HG02798 (cell line): ENCODE results near the gene IGSF9.

ENCODE experiments used
- ATAC-seq: cut with Tn5 transposase; IDR thresholded peaks from one replicate; pipeline ENCODE4 v1.9.1; 2021; ENCODE audit warnings: mild to moderate bottlenecking; ENCODE audit not compliant: unreplicated experiment, poor library complexity

IGSF9 gene

GRCh38 chr1:159922511-159923202 lies 22.8 kb downstream of the IGSF9 start:
- ATAC-seq, result no peak

- no peak for ATAC-seq
Measured at GRCh38 chr1:159921700-159922504, 23.5 kb downstream of the IGSF9 start.

DNA sequence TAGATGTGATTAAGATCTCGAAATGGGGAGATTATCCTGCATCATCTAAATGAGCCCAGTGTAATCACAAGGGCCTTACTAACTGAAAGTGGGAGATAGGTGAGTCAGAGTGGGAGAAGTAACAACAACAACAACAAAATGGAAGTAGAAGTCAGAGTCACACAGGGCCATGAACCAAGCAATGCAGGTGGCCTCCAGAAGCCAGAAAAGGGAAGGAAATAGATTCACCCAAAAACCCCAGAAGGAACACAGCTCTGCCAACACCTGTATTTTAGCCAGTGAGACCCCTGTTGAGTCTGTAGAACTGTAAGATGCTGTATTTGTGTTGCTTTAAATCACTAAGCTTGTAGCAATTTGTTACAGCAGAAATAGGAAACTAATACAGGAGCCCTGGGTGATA lies 24.2 kb downstream of the IGSF9 start:
- ATAC-seq, result no peak

- ATAC-seq, result no peak
Measured at GRCh38 chr1:159920651-159921050, 24.8 kb downstream of the IGSF9 start.

DNA sequence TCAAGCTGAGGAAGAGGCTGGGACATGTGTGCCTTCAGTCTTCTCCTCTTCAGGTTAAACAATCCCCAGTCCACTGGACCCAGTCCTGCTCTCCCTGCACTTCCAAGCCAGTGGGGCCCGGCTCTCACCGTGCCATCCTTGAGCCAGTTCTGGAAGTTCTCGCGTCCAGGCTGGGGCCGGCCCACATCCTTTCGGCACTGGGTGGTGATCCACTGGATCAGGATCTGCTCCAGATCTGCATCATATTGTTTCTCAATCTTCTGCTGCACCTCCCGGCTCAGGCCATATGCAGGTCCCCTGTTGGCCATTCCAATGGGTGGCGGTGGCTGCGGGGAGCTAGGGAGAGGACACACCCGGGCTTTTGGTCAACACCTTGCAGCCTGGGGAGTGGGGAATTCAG lies 25.2 kb downstream of the IGSF9 start:
- ATAC-seq, result no peak

DNA sequence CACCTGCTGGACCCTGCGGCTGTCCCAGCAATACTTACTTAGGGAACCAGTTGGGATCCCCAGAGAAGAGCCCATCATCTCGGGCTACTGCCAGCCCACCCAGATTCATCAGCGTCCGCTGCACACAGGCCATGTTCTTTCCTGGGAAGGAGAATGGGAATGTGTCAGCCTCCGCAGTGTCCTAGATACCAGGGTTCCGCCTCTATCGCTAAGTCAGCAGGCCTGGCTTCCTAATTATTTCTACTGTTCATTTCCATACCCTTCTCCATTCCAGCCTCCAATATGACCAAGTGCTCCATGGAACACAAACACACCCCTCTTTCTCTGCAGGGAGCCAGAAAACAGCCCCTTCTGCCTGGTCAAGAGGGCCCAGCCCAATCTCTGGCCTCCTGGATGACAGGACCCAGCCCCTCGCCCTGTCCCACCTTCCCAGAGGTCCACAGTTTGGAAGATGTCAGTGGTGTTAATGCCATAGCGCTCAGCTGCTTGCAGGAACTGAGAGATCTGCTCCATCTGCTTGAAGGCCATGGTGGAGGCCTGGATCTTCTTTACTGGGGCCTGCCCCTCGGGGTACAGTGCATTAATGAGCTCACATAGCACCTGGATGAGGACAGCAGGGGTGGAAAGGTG lies 26.1 kb downstream of the IGSF9 start:
- ATAC-seq, result no peak

GRCh38 chr1:159918352-159919200 lies 26.8 kb downstream of the IGSF9 start:
- no peak for ATAC-seq

DNA sequence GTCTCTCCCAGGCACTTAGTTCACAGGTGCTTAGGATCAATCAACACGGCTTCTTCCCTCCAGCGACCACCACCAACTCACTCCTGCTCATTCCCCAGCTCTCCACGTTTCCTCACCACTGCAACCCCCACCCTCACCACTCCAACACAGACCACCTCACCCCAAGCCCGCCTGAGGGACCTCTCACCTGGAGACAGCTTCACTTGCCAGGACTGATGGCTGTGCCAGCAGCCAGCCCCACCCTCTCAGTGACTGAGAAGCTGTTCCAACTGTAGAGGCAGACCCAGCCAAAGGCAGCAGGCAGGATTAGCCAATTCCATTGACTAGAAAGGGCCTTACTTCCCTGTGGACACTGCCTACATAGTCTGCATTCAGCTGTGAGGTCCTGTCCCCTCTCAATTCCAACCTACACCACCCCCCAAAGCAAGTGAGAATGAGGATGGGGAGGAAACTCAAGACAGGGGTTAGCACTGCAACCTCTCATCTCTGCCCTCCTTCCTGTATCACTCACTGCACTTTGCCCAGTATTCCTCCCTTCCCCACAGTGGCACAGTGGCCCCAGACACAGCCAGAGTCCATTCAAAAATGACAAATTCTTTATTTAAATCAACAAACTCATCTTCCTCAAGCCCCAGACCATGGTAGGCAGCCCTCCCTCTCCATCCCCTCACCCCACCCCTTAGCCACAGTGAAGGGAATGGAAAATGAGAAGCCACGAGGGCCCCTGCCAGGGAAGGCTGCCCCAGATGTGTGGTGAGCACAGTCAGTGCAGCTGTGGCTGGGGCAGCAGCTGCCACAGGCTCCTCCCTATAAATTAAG lies 27.7 kb downstream of the IGSF9 start:
- no peak for ATAC-seq

DNA sequence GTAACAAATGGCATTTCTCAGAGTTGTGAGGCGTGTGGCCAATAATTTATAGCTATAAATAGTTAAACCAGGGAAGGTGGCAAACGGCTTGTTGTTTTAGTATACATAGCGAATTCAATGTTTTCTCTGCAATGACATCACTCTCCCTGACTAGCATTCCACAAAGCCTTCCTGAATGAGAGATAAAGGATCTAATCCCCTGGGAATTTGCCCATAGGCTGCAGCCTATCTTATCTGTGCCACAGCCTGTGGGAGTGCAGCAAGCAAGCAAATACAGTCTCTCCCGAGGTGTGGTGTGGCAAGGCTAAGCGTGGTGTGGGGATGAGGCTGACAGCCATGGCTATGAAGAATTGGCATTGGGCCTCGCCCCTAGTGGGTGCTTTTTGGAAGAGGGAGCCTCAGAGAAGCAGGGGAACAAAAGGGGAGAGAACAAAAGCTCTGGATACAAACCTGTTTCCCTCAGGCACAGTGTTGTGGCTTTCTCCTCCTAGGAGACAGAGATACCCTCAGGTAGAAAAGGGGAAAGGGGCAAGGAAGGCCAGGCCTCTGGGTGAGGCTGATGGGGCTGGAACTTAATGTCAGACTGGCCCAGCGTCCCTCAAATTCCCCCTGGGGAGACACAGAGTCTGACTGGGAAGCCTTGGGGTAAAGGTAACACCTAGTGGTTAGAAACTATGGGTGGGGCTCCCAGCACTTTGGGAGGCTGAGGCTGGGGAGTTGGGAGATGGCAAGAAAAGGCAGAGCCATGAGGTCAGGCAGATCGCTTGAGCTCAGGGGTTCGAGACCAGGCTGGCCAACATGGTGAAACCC lies 29.0 kb downstream of the IGSF9 start:
- ATAC-seq, result no peak

- ATAC-seq, result no peak
Measured at GRCh38 chr1:159915571-159916241, 29.7 kb downstream of the IGSF9 start.

DNA sequence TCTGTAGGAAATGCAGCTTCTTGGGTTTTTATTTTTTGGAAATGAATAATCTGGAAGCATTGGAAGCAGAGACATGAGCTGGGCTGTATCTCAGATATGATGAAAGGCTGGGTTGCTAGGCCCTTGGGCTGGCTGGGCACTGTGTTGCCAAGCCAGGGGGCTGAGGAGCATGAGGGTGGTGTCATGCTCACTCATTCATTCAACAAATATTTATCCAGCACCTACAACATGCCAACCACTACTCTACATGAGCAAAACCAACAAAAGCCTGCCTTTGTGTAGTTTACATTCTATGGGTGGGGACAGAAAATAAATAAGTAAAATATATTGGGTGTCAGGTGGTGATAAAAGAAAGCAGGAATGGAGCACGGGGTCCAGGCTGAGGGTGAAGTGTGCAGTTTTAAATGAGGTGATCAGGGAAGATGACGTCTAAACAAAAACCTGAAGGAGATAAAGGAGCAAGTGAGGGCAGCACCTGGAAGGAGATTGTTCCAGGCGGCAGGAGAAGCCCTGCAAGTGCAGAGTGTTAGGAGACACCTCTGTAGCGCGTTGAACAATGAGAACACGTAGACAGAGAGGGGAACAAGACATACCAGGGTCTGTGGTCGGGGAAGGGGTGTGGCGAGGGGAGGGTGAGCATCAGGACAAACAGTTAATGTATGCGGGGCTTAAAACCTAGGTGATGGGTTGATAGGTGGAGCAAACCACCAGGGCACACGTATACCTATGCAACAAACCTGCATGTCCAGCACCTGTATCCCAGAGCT lies 31.0 kb downstream of the IGSF9 start:
- no peak for ATAC-seq

DNA sequence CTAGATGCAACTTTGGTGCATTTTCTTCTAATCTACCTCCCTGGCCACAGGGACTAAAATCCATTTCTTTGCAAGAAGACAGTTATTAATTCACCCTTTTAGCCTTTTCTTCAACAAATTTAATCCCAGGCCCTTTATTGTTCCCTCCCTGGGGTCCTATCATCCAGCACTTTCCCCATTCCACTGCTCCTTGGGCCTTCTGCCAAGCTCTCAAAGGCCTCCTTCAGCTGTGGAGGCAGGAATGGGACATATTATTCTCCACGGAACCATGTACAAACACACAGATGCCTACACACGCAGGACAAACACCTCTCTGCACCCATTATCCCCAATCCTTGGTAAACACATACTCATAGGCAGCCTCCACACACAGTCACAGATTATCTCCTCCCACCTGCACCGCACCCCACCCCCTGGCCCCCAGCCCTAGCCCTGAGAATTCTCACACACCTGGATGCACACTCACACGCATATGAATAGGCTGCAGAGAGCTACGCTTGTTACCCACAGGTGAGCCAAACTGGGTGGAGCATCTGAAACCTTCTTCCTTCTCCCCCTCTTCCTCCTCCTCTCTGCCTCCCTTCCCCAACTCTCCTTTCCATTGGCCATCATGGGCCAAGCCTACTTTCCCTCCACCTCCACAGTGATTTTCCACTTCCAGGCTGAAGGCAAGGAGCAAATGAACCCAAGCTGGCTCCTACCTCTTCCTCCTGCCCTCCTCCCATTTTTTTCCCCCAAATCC lies 31.8 kb downstream of the IGSF9 start:
- ATAC-seq, result no peak

DNA sequence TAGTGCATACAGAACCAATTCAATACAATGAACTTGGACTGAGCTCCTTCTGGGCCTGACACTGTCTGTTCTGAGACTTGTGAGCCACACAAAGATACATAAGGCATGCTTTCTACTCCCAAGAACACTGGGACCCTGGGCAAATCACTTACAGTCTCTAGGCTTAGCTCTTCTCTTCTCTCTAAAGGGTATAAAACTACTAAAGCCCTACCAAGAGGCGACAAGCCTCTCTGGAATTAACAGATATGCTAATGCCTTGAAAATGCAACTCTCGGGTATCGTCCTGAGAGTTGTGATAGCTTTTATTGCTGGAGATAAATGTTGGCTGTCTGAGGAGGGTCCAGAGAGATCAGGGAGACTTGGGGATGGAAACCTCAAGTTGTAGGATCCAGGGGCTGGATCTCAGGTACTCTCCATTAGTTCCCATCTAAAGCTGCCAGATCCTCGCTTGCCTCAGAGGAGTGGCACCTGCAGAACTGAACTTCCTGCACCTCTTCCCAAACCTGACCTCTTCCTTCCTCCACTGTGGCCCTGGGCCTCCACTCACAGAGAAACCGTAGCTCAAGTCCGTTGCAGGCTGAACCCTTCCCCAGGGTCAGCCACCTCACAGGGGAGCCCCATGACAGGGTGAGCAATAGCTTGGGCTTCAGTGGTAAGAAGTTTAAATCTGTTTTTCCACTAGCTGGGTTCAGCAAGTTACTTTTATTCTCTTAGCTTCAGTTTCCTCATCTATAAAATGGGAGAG lies 33.9 kb downstream of the IGSF9 start:
- no peak for ATAC-seq

- ATAC-seq, result no peak
Measured at GRCh38 chr1:159908031-159908940, 37.1 kb downstream of the IGSF9 start.

DNA sequence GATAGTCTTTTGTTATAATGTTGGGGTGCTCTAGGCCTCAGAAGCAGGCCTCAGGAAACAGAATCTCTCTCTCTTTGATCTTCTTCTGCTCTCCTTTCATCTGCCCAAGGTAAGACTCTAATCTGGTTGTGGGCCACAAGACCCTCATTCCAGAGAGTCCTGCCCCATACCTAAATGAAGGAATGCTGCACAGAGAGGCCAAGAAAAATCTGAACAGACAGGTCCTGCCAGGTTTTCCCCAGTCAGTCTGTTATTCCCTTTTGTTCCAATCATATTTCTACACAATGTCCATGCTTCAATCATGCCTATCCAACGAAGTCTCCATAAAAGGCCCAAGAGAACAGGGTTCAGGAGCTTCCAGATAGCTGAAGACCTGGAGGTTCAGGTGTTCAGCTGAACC lies 38.5 kb downstream of the IGSF9 start:
- no peak for ATAC-seq
